Measurements from ENCODE around the gene KLHL41. TPM values are rescaled to one million over a fixed set of nuclear protein-coding genes. Genes with fewer than 3 reads are reported as not detected.

KLHL41 gene
- 0.29 and 0.40 TPM in 2 replicates for total RNA-seq

DNA sequence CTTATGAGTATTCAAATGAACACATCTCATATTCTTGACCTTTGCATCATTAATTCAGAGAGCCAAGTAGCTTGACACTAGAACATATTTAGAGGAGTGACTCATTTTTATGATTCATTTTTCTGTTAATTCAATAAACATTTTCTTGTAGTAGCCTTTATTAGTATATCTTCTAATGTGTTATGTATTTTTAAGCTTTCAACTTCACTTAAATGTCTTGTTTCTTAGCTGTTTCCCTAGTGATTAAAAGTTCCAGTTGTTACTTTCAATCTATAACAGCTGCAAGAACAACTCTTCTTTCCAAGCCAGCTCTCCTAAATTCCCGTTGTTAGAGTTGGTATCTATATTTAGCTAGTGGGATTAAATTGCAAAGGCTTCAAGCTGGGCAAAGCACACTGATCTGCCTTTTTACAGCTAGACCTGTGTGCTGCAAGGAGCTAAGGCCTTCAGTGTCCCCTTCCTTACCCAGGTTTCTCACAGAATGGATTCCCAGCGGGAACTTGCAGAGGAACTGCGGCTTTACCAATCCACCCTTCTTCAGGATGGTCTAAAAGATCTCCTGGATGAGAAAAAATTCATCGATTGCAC is at the start of gene KLHL41:
KLHL41 (plus strand) TSS at position 405 of the 588 bp plus-strand sequence; CDS start at position 482, 77 bp downstream.

DNA sequence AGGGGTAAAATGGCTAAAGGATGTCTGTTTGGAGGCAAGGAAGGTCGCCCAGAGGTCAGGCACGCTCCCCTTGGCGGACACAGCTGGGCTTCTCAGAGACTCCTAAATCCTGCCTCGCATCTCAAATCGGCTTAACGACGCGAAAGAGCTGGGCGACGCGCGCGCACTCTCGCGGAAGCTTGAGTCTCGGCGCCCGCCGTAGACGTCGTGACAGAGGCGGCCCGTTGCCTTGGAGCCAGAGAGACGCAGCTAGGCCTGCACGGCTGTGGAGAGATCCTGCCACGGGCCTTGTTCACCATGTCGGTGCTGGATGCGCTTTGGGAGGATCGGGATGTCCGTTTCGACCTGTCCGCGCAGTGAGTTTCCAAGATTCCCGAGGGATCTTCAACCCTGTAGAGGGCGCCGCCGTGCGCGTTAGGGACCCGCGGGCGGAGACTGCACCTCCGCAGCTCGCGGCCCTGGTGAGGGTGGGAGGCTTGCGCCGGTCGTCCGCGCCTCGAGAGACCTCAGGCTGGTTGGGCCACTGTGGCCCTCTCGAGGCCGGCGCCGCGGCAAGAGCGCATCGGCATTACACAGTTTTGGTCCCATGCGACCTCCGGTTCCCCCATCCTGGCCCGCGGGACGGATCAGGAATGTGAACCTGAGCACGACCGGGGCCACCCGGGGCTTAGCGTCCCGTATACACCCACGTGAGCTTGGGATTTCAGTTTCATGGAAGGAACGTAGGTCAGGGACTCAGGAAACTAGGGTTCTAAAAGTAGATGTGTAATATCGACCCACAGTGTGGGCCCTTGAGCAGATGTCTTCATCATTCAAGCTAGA is 30.0 kb upstream of the KLHL41 start, which contains the start of gene BBS5:
BBS5 (plus strand) TSS at position 238 of the 822 bp plus-strand sequence; CDS start at position 298, 60 bp downstream.

DNA sequence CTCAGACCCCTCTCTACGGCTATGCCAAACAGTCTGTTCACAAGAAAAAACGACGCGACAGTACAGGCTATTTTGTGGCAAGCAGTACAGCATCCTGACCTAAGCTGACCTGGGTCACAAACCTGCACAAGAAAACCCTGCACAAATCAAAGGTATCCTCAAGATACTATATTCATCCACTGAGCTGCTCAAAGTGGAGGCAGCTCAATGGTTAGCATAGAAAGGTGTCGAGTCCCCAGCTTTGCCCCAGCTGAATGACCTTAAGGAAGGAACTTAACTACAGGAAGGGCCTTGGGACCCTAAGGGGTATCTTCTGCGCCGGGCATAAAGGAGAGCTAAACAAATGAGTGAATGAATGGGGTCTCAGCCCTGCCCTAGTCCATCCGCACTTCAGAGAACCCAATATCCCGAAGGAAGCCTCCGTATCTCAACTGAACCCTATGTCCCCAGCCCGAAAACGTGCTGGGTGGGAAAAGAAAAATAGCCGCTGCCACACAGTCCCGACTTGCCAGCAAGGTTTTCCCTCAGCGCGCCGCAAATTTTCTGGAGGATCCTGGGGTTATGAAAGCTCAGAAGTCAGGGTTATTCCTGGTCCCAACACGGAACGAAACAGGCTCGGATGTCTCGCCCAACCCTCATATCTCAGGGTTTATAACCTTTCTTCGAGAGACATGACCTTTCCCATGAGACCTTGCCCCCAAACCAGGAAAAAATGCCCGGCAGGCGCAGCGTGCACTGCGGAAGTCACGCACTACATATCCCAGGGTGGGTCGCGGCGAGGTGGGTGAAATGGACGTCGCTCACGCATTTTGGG is 63.9 kb downstream of the KLHL41 start, which contains the start of gene FASTKD1:
FASTKD1 (minus strand) TSS at position 706 of the 814 bp plus-strand sequence. CDS start 1,836 bp downstream, outside the sequence.

Other genes starting within 250 kb of the KLHL41 start
- under 0.01 TPM in 2 replicates for gene LRP2, start 147.2 kb upstream of the KLHL41 start, total RNA-seq
- gene BBS5, start 30.2 kb upstream of the KLHL41 start, total RNA-seq: 5.1 and 6.3 TPM in 2 replicates
- 31.9 and 43.7 TPM in 2 replicates for gene FASTKD1, start 64.2 kb downstream of the KLHL41 start, total RNA-seq
- 36.6 and 39.6 TPM in 2 replicates for gene PPIG, start 74.6 kb downstream of the KLHL41 start, total RNA-seq
- gene CFAP210, start 184.7 kb downstream of the KLHL41 start, total RNA-seq: not detected in 2 replicates
- 1.9 and 3.7 TPM in 2 replicates for gene PHOSPHO2, start 184.8 kb downstream of the KLHL41 start, total RNA-seq
- 12.0 and 14.7 TPM in 2 replicates for gene KLHL23, start 224.1 kb downstream of the KLHL41 start, total RNA-seq